K562 (cell line): Measurements from ENCODE around the gene TBX1. TPM values are rescaled to one million over a fixed set of nuclear protein-coding genes. Genes with fewer than 3 reads are reported as not detected.

Experiments
- ETS2 ChIP-seq: IDR thresholded peaks from 2 replicates; pipeline ENCODE4 v1.6.1; 2016; ENCODE audit warnings: borderline replicate concordance, missing genetic modification characterization, mild to moderate bottlenecking, moderate library complexity, missing compliant biosample characterization; ENCODE audit not compliant: poor library complexity, severe bottlenecking
- FOXJ3 ChIP-seq: sonication (generic); formaldehyde crosslinking; IDR thresholded peaks from 2 replicates; pipeline ENCODE4 v1.4.0; 2020; ENCODE audit warnings: mild to moderate bottlenecking, missing genetic modification reagents
- FOXP1 ChIP-seq: sonication (generic); formaldehyde crosslinking; IDR thresholded peaks from 2 replicates; pipeline ENCODE4 v1.8.0; 2022; ENCODE audit warnings: mild to moderate bottlenecking, missing genetic modification reagents
- HDAC2 ChIP-seq: fragments of 450-650 bp; IDR thresholded peaks from 2 replicates; pipeline ENCODE4 v1.6.1; 2016; ENCODE audit warnings: mild to moderate bottlenecking
- KDM2B ChIP-seq: fragments of 250-450 bp; sonication (Bioruptor Pico); IDR thresholded peaks from 2 replicates; pipeline ENCODE4 v1.8.0; 2021; ENCODE audit warnings: mild to moderate bottlenecking, moderate library complexity
- LARP7 ChIP-seq: fragments of 450-650 bp; IDR thresholded peaks from 2 replicates; pipeline ENCODE4 v1.6.1; 2016
- MBD2 ChIP-seq: sonication (generic); IDR thresholded peaks from 2 replicates; pipeline ENCODE4 v1.6.1; 2016; ENCODE audit warnings: low read depth, borderline replicate concordance
- NCOA4 ChIP-seq: fragments of 450-650 bp; IDR thresholded peaks from 2 replicates; pipeline ENCODE4 v1.6.1; 2018; ENCODE audit warnings: mild to moderate bottlenecking; ENCODE audit not compliant: partially characterized antibody
- NFXL1 ChIP-seq: fragments of 450-650 bp; formaldehyde crosslinking; IDR thresholded peaks from 2 replicates; pipeline ENCODE4 v1.4.0; 2021; ENCODE audit warnings: mild to moderate bottlenecking
- POLR2AphosphoS5 ChIP-seq: IDR thresholded peaks from 2 replicates; pipeline ENCODE4 v1.6.1; 2011; ENCODE audit warnings: mild to moderate bottlenecking, low read depth, low read length, moderate library complexity; ENCODE audit not compliant: control insufficient read depth, insufficient read depth
- POLR2B ChIP-seq: fragments of 450-650 bp; IDR thresholded peaks from 2 replicates; pipeline ENCODE4 v1.6.1; 2018; ENCODE audit warnings: low read depth; ENCODE audit not compliant: partially characterized antibody
- SMAD4 ChIP-seq: fragments of 250-450 bp; sonication (Bioruptor Pico); conservative IDR thresholded peaks from 2 replicates; pipeline ENCODE4 v1.8.0; 2021; ENCODE audit warnings: inconsistent platforms, mild to moderate bottlenecking, moderate library complexity
- SPI1 ChIP-seq: IDR thresholded peaks from 2 replicates; pipeline ENCODE4 v1.6.1; 2011; ENCODE audit warnings: low read depth, low read length, control low read depth, borderline replicate concordance
- ZFPM2 ChIP-seq: fragments of 250-450 bp; sonication (Bioruptor Pico); IDR thresholded peaks from 2 replicates; pipeline ENCODE4 v1.5.1; 2022; ENCODE audit warnings: mild to moderate bottlenecking
- polyA plus RNA-seq, 8 experiments: library from polyadenylated mRNA; depleted of rRNA in 4 of 8; stranded (reverse) in 5 of 8; unstranded in 3 of 8; fragments of >200 nt; fragmentation: Nextera tagmentation in 2 of 8; fragmentation: Illumina TruSeq in 1 of 8; extraction: Ambion mirVana in 2 of 8; extraction: Trizol in 1 of 8; gene quantifications; 2 replicates each; pipeline versions ENCODE4 v1.2.1 to v1.2.3, GENCODE V29; 2011 to 2014; ENCODE audit warnings: inconsistent platforms in 1 of 8, missing spikeins in 1 of 8
- total RNA-seq, 7 experiments: library from RNA; depleted of rRNA in 6 of 7; stranded (reverse); fragments of >200 nt in 6 of 7; fragmentation: Illumina TruSeq in 2 of 7; extraction: Trizol in 2 of 7; gene quantifications; 2 replicates each; pipeline versions ENCODE4 v1.2.1 to v1.2.3, GENCODE V29; 2011 to 2021; ENCODE audit warnings: low replicate concordance in 1 of 7
- TF ChIP-seq, protein P1 (sequence below): sonication (generic); formaldehyde crosslinking; IDR thresholded peaks from 2 replicates; pipeline ENCODE4 v1.8.0; 2023; ENCODE audit warnings: mild to moderate bottlenecking, missing genetic modification reagents
- TF ChIP-seq, protein P2 (sequence below), 2 experiments: IDR thresholded peaks; 2 replicates each; pipeline ENCODE4 v1.6.1; 2011; ENCODE audit warnings: borderline replicate concordance in 1 of 2, control low read depth in 1 of 2, low read depth in 1 of 2, low read length in 1 of 2, mild to moderate bottlenecking in 1 of 2, mixed read lengths in 1 of 2, moderate library complexity in 1 of 2; ENCODE audit not compliant: insufficient read depth in 1 of 2, insufficient read length in 1 of 2, poor library complexity in 1 of 2, severe bottlenecking in 1 of 2; ENCODE audit errors: extremely low read depth in 1 of 2
- TF ChIP-seq, protein P3 (sequence below): fragments of 200-400 bp; formaldehyde crosslinking; IDR thresholded peaks from 2 replicates; pipeline ENCODE4 v1.6.1; 2017; ENCODE audit warnings: mild to moderate bottlenecking, low read depth, low read length, moderate library complexity
- TF ChIP-seq, protein P4 (sequence below): fragments of 250-450 bp; sonication (Bioruptor Pico); IDR thresholded peaks from 2 replicates; pipeline ENCODE4 v1.8.0; 2021; ENCODE audit warnings: borderline replicate concordance, mild to moderate bottlenecking, moderate library complexity; ENCODE audit not compliant: poor library complexity, severe bottlenecking
- TF ChIP-seq, protein P5 (sequence below): fragments of 250-450 bp; sonication (Bioruptor Pico); IDR thresholded peaks from 2 replicates; pipeline ENCODE4 v1.8.0; 2022; ENCODE audit warnings: inconsistent platforms, mild to moderate bottlenecking, moderate library complexity, borderline replicate concordance

The TBX1 gene
- total and polyA plus RNA-seq, 9 of the 15 experiments (the other 6 are each of a cell fraction or from before 2014, with no cell fraction given) = 0.07 to 35.0 (median 3.9) TPM

DNA sequence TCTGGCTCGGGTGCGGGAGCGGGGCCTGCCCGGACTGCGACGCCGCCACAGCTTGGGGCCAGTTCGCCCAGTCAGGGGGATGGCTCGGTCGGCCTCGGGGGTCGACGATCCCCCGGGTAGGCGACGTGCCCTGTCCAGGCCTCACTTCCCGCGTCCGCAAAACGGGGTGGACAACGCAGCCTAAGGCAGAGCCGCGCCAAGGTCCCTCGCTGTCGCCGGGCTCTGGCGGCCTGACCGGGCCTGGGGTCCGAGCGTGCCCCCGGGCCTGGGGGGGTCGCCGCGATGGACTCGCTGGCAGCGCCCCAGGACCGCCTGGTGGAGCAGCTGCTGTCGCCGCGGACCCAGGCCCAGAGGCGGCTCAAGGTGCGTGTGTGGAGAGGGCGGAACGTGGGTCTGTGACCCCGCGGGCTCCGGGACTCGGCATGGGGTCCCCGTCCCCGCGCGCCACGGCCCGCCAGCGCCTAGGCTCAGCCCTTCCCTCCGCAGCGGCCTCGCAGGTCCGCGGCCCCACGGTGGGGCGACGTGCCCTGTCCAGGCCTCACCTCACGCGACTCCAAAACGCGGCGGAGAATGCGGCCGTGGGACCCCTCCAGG is 42.0 kb upstream of the TBX1 start (continued):
- TF ChIP-seq, protein P1, sequence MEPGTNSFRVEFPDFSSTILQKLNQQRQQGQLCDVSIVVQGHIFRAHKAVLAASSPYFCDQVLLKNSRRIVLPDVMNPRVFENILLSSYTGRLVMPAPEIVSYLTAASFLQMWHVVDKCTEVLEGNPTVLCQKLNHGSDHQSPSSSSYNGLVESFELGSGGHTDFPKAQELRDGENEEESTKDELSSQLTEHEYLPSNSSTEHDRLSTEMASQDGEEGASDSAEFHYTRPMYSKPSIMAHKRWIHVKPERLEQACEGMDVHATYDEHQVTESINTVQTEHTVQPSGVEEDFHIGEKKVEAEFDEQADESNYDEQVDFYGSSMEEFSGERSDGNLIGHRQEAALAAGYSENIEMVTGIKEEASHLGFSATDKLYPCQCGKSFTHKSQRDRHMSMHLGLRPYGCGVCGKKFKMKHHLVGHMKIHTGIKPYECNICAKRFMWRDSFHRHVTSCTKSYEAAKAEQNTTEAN (CRISPR knock-in tag) = no peak
- TF ChIP-seq, protein P2, sequence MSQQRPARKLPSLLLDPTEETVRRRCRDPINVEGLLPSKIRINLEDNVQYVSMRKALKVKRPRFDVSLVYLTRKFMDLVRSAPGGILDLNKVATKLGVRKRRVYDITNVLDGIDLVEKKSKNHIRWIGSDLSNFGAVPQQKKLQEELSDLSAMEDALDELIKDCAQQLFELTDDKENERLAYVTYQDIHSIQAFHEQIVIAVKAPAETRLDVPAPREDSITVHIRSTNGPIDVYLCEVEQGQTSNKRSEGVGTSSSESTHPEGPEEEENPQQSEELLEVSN (IDR thresholded peaks at IDR 0.05; ENCODE audit: borderline replicate concordance in 1 of 2, extremely low read depth in 1 of 2, insufficient read depth in 1 of 2, insufficient read length in 1 of 2, low read depth in 1 of 2, low read length in 1 of 2, poor library complexity in 1 of 2, severe bottlenecking in 1 of 2) = peak in 1 of 2 experiments; percentile 79
- TF ChIP-seq KDM2B (CRISPR knock-in tag) = peak; percentile 95
- TF ChIP-seq FOXP1 (CRISPR knock-in tag) = no peak
- TF ChIP-seq SPI1 = 0 out of 2 replicates have a peak, but pooled peaks have one; percentile 2
- TF ChIP-seq, protein P3, sequence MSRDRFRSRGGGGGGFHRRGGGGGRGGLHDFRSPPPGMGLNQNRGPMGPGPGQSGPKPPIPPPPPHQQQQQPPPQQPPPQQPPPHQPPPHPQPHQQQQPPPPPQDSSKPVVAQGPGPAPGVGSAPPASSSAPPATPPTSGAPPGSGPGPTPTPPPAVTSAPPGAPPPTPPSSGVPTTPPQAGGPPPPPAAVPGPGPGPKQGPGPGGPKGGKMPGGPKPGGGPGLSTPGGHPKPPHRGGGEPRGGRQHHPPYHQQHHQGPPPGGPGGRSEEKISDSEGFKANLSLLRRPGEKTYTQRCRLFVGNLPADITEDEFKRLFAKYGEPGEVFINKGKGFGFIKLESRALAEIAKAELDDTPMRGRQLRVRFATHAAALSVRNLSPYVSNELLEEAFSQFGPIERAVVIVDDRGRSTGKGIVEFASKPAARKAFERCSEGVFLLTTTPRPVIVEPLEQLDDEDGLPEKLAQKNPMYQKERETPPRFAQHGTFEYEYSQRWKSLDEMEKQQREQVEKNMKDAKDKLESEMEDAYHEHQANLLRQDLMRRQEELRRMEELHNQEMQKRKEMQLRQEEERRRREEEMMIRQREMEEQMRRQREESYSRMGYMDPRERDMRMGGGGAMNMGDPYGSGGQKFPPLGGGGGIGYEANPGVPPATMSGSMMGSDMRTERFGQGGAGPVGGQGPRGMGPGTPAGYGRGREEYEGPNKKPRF = no peak
- no peak for TF ChIP-seq FOXJ3 (CRISPR knock-in tag)
- TF ChIP-seq, protein P4, sequence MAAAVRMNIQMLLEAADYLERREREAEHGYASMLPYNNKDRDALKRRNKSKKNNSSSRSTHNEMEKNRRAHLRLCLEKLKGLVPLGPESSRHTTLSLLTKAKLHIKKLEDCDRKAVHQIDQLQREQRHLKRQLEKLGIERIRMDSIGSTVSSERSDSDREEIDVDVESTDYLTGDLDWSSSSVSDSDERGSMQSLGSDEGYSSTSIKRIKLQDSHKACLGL (CRISPR knock-in tag) = peak; percentile 20
- TF ChIP-seq MBD2 = no peak
- TF ChIP-seq, protein P5, sequence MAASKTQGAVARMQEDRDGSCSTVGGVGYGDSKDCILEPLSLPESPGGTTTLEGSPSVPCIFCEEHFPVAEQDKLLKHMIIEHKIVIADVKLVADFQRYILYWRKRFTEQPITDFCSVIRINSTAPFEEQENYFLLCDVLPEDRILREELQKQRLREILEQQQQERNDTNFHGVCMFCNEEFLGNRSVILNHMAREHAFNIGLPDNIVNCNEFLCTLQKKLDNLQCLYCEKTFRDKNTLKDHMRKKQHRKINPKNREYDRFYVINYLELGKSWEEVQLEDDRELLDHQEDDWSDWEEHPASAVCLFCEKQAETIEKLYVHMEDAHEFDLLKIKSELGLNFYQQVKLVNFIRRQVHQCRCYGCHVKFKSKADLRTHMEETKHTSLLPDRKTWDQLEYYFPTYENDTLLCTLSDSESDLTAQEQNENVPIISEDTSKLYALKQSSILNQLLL (CRISPR knock-in tag) = no peak
- no peak for TF ChIP-seq SMAD4
- TF ChIP-seq POLR2AphosphoS5 = no peak
- peak; percentile 13 for TF ChIP-seq ETS2 (tag)
- TF ChIP-seq ZFPM2 (CRISPR knock-in tag) = peak; percentile 23; the same call in 1 of the 2 replicates
- TF ChIP-seq NFXL1 (CRISPR knock-in tag) = no peak
- peak; percentile 83 for TF ChIP-seq POLR2B
- TF ChIP-seq HDAC2 = peak; percentile 12; the same call in 1 of the 2 replicates
- TF ChIP-seq LARP7 = no peak; the same call in 1 of the 2 replicates
- TF ChIP-seq NCOA4 = no peak
